Activated effector memory CD4-positive, alpha-beta T cell treated with anti-CD3 and anti-CD28 coated beads, Interleukin-2, amount 50 U/mL, for 16 hours (primary cell): ENCODE data around the gene CCL3.
"Not testable (repeated sequence)": the region's sequence is repeated elsewhere in the genome, so short reads cannot be mapped to it uniquely, and the experiment has no call there.

ENCODE experiments used
- DNase-seq: peaks from one replicate; pipeline ENCODE4 v3.0.0-alpha.2; 2020

CCL3 gene

DNA sequence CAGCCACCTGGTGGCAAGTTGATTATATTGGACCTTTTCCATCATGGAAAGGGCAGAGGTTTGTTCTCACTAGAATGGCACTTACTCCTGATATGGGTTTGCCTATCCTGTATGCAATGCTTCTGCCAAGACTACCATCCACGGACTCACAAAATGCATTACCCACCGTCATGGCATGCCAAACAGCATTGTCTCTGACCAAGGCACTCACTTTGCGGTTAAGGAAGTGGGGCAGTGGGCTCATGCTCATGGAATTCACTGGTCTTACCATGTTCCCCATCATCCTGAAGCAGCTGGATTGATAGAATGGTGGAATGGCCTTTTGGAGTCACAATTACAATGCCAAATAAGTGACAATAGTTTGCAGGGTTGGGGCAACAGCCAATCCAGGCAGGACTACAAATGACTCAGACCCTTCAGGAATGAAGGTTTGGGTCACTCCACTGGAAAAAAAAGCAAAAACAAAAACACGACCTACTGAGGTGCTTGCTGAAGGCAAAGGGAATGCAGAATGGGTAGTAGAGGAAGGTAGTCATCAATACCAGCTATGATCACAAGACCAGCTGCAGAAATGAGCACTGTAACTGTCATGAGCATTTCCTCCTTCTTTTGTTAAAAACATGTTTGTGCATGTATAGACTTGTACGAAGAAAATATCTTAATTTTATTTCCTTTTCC is 25.2 kb upstream of the CCL3 start:
- DNase-seq = not testable (repeated sequence)

DNA sequence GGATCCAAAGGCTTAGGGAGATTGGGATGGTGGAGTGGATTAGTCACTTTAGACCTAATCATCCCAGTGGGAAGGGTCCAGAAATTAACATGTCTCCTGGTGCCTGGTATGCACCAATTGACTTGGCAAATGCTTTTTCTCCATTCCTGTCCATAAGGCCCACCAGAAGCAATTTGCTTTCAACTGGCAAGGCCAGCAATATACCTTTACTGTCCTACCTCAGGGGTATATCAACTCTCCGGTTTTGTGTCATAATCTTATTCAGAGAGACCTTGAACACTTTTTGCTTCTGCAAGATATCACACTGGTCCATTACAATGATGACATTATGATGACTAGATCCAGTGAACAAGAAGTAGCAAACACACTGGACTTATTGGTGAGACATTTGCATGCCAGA is 23.2 kb upstream of the CCL3 start:
- not testable (repeated sequence) for DNase-seq

DNA sequence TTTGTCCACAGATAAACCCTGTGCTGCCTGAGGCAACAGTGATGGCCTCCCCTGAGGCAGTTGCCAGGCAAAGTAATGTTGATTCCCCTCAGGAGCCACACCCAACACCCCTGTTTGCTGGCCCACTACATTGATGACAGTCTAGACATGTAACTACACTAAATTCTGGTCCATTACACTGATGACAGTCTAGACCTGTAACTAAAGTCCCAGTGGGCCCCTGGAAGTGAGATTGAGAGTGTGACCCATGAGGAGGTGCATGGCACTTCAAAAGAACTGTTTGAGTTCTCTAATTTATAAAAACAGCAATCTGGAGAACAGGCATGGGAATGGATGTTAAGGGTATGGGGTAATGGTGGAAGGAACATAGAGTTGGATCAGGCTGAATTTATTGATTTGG is 22.6 kb upstream of the CCL3 start:
- no peak for DNase-seq

DNA sequence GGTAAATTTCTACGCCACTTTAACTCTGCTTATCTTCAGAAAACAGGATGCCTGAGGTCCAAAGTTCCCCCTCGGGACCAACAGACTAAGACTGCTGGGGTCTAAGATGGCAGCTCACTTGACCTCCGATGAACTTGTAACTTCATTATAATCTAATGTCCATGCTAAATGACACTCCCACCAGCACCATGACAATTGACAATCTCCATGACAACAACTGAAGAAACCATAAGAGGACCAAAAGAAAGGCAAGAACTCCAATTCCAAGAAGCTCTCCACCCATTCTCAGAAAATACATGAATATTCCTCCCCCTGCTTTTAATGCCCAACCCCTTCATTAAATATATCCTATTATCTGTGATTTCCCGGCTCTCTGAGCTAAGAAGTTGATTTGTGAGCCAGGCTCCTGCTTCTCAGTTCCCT is 21.1 kb upstream of the CCL3 start:
- DNase-seq = no peak

DNA sequence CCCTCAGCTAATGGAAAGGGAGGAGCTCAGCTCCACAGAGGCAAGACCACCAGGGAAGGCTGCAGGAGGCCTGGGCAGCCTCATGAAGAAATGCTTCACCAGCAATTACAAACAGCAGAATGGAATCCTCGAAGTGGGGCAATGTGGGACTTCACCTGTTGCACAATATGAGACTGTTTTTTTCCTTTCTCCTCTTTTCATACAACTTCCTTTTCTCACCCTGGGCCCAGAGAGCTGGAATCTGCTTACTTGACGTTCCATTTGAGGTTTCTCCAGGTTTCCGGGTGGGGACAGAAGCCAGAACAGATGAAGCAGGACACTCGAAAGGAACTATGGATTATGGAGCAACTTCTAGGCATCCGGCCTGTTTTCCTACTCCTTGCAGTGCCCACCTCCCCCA is 18.3 kb upstream of the CCL3 start:
- DNase-seq = not testable (repeated sequence)

DNA sequence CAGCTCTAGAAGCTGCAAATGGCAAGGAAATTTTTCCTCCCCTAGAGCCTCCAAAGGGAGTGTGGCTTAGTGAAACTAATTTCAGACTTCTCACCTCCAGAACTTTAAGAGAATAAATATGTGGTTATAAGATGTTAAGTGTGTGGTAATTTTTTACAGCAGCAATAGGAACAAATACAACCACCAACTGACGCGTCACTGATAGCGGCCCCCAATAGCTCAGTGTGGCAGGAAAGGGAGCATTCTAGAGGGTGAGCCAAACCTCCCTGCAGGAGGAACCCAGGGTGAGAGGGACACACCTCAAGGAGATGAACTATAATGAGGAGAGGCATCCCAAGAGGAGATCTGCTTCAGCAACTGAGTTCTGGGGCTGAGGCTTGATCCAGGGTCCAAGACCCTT is 17.7 kb upstream of the CCL3 start:
- no peak for DNase-seq

DNA sequence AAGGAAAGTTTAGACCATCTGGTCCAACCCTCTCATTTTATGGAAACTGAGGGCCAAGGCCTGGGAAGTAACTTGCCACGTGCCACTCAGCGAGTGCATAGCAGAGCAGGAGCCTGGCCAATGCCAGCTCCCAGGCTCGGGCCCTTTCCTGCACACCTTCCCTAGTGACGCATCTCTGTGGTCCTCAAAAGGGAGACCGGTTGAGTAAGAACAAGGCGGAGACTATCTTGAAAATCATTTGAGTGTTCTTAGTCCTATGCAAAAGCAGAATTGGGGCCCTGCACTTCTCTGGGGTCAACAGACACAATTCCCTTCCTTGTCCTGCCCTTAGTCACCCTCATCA is 16.5 kb upstream of the CCL3 start:
- DNase-seq = no peak

DNA sequence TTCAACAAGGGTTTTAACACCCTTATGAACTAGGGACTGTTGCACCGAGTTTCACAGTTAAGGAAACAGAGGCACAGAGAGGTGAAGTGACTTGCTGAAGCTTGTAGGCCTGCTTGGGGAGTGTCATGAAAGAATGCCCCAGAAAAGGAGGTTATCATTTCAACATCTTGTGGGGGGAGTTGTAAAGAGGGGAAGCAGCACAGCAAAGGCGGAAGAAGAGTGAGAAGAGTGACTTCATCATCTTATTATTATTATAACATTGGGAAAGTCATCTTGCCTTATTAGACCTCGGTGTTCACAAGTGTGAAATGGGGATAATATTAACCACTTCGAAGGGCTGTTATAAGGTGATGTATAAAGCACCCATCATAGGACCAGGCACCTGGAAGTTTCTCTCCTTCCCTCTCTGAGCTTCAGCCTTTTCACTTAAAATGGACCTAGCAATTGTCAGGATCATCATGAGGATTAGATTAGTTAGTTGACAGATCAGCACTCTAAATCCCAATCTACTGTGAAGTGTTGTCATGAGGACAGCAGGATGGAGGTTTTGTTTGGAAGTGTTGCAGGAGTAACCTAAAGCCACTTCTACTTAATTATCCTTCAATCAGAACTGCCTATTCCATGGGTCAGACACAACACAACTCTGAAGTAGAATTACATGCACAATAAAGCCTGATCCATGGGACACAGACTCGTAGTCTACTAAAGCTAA is 16.0 kb upstream of the CCL3 start:
- DNase-seq = no peak

DNA sequence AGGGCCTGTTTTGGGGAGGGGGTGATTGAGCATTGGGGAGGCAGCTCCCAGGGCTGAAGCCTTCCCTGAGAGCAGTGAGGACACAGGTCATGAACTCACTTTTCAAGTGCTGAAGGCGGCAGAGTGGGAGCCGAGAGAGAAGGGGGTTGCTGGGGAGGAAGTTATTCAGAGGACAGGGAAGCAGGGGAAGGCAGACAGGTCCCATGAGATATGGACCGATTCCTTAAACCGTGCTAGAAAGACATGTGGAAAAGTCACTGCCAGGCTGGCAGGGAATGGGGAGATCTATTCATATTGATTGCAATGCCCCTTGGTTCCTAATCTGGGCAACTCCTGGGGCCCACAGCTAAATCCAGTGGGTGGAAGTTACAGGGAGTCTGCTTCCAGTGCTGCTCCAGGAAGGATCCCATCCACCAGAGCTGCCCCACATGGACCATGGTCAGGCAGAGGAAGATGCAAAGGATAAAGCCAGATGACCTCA is 14.8 kb upstream of the CCL3 start:
- DNase-seq = no peak

DNA sequence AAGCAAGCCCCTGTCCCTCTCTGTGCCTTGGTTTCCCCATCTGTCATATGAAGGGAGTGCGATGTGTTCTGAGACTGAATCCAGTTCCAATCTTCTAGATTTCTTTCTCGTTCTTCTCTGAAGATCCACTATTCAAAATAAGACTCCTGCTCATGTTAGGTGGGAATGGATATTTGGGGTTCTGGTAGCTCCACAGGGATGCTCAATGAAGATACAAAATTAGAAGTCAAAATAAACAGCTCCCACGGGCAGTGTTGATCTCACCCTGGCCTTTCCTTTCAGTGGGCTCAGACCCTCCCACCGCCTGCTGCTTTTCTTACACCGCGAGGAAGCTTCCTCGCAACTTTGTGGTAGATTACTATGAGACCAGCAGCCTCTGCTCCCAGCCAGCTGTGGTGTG is 14.3 kb upstream of the CCL3 start:
- DNase-seq = not testable (repeated sequence)

DNA sequence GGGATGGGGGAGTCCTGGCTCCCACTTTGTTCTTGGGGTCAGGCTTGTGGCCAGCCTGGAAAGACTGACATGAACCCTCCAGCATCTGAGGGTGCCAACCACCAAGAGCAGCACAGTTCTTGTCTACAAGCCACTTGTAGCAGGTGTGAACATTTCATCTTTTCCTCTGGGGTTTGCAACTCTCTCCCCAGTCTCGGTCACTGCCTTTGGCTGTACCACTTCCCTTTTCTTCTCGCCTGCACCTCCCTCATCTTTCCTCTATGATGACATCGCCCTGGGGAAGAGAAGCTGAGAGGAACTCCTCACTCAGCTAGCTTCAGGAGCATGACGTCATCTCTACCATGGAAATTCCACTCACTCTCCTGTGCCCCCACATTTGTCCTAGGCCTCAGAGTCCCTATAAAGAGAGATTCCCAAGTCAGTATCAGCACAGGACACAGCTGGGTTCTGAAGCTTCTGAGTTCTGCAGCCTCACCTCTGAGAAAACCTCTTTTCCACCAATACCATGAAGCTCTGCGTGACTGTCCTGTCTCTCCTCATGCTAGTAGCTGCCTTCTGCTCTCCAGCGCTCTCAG is 13.5 kb upstream of the CCL3 start, which contains the start of gene CCL4:
Gene CCL4, plus strand, starts transcription at position 427 of the 575 bp plus-strand sequence. Its CDS starts 79 bp downstream, at position 506.
- not testable (repeated sequence) for DNase-seq

DNA sequence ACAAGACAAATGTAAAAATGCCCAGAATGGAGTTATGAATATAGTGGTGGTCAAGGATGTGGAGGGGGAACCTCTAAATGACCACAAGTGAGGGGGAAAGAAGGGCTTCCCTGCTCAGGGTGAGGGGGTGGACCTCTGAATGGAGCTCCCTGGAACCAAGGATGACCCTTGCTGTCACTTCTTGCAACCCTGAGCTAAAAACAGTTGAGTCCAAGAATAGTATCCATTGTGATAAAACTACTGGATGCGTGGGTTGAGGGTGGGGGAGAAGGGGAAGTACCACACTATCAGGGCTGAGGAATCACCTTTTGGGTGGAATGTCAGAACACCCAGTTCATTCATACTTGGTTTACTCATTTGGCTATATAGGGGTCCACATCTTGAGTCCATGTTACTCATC is 9.1 kb upstream of the CCL3 start:
- DNase-seq = not testable (repeated sequence)

DNA sequence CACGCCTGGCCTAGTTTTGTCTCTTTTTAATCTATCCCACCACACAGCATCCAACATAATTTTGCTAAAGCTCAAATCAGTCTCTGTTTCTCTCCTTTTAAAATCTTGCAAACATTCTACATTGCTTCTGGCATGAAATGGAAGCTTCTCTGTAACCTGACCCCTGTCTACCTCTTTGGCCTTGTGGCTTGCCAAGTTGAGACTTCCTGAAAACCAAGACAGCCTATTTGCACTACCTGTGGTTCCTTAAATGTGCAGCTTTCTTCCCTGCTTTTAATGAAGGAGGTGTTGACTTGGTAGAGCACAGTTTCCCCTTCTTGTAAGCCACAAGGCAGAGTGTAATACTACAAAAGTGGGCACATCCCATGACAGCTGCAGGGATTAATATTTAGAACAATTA is 6.0 kb upstream of the CCL3 start:
- no peak for DNase-seq

DNA sequence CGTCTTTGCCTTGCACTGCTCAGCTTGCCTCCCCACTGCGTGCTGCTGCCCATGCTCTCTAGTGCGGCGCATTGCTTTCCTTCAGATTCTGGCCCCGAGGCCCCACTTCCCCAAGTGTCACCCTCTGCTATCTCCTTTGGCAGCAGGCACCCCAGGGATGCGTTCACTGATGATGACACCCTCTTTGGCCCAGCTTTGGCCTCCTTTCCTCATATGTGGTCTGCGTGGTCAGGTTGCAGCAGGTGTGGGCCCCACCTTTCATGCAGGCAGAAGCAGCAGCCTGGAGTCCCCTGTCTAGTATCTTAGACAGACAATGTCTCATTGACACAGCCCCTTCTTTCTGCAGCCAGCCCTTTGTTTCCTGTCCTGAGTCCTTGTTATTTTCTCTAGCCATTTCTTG is 4.8 kb upstream of the CCL3 start:
- DNase-seq = no peak

DNA sequence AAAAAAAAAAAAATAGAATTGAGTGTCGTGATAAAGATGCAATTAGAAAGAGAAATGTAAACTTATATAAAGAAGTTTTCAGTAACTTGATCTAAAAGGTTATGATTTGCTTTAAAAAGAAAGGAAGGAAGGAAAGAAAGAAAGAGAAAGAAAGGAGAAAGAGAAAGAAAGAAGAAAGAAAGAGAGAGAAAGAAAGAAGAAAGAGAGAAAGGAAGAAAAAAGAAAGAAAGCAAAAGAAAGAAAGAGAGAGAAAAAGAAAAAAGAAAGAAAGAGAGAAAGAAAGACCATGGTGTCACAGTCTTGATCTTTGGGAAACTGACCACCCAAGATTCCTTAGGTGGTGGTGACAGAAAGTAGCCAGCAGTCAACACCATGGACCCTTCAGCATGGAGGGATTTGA is 4.3 kb upstream of the CCL3 start:
- no peak for DNase-seq

DNA sequence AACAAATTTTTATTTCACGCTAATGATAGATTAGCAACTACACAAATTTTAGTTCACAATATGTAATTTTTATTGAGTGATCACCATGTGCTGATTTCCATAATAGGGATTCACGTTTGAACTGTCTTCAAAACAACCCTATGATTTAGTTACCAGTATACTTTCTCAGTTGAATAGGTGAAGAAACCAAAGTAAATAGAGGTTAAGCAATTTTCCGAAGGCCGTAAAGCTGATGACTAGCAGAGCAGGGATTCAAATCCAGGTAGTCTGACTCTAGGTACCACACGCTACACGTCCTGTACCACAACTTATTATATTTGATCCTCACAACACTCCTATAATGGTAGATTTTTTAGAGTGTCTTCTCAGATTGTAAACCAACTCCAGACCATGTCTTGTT is 2.8 kb upstream of the CCL3 start:
- DNase-seq = not testable (repeated sequence)

DNA sequence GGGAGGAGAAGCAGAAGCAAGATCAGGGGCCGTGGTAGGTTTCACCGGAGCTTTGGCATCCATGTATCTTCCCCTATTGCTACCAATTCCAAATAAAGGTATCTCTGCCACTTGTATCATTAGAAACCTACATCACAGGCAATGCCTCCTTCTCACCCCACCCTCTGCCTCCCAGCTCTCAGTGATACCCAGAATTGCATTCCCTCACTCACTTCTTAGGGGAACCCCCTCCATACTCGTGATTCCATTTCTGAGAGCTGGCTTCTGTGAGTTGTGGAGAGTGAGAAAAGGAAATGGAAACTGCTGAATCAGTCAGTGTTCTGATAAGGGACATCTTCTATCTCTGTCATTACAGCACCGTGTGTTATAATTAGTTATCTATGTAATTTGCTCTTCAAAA is 2.3 kb upstream of the CCL3 start:
- no peak for DNase-seq

DNA sequence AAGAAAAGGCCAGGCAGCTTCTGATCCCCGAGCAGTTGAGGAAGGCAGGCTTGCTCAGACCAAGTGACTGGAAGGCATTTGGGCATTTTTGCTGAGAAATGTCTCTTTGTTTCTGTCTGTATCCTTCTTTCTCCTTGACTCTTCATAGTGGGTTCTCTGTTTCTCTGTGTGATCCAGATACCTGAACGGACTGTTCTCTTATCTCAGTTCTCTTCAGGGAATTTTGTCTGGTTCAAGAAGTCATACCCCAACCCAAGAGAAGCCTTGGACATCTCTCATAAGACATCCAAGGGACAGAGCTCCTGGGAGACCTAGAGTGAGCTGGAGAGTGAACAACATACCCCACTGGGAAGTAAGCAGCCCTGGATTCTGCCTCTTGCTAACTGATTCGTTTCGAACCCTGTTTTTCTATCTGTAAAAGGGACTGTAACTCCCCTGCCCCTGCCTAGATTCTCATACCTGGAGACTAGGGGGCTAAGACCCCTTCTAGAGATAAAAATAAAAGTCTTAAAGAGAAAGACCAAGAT is 541 bp downstream of the CCL3 start:
- DNase-seq = no peak

DNA sequence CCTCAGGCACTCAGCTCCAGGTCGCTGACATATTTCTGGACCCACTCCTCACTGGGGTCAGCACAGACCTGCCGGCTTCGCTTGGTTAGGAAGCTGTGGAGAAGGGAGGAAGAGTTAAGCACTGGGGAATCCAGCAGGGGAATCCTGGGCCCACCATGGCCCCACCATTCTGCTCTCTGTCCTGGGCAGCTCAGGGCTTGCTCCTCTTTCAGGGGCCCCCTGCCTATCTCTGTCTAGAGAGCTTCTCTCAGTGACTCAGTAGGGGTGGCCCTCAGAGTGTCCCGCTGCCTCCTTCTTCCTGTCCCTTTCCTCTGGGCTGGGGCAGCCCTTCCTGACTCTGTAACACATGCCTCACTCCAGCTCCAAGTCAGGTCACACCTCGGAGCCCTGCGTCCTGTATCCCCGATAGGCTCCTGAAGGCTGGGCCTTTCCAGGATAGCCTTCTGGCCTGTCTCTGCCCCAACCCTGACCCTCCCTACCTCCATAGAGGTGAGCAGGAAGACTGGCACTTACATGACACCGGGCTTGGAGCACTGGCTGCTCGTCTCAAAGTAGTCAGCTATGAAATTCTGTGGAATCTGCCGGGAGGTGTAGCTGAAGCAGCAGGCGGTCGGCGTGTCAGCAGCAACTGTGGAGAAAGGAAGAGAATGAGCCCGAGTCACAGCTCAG is 1.1 kb downstream of the CCL3 start:
- DNase-seq = no peak

DNA sequence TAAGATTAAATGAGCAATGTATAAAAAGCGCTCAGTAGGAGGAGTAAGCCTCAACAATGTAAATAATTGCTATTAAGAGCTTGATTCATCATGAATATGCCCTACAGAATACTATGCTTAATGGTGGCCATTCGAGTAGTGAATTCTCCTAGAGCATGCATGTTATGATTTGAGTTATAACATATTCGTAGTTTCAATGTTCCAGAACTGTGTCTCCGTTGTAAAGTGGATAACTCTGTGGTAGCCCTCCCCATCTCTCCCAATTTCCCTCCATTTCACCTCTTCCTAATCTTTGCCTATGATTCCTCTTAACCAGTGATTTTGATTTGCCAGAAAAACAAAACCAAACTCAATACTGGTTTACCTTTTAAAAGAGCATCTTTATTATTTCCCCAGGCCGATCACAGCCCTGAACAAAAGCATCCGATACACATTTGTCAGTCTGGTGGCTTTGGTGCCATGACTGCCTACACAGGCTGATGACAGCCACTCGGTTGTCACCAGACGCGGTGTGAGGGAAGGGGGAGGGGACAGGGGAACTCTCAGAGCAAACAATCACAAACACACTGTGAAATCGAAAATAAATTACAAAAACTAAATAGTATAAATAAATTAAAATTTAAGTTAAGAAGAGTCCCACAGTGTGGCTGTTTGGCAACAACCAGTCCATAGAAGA is 1.9 kb downstream of the CCL3 start:
- not testable (repeated sequence) for DNase-seq

DNA sequence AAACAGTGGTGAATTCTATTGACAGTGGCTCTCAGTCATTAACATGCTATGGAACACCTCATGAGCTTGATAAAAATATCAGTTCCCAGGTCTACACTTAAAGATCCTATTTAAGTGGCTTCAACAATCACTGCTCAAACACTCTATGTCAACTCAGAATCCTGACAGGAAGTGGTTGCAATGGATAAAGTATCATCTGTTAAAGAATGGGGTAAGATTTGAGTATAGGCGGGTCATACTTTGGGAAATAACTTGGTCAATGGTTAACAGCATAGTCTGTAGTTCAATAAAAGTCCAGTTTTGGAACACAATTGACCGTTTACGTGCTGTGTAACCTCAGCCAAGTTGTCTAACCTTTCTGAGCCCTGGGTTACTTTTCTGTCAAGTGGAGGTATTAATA is 2.5 kb downstream of the CCL3 start:
- DNase-seq = not testable (repeated sequence)

DNA sequence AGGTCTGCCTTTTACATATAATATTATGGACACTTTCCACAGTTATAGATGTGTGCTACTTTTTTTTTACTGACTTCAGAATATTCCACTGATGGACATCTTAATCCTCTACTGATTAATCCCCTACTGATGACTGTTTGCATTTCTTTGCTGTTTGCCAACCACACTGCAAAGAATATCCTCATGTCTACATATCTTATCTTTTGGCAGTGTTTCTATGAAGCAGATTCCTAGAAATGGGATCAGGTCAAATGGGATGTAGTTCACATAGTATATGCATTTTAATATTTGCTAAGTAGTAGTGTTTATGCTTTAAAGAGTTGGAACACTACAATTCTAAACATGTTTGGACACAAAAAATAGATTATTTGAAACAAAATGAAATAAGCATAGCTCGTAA is 3.2 kb downstream of the CCL3 start:
- DNase-seq = no peak

DNA sequence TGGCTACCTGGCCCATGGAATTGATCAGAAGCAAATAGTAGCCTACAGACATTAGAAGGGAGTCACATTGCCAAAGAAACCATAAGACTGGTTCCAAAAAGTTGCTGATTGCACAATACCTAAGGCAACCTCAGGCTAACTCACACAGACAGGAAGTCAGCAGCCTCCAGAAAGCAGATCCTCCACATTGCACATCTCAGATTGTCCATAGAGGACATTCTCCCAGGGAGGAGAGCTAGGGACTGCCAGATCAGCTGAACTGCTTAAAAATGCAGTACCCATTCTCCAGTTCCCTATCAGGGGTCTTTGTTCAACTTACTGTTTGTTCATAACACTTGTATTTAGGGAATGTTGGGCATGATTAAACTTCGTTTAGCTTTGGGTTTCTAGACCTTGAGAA is 4.2 kb downstream of the CCL3 start:
- no peak for DNase-seq
